IMR-90 (cell line): Measurements from ENCODE around the gene TMTC2.

ENCODE experiments used
- CTCF ChIP-seq: conservative IDR thresholded peaks from 2 replicates; pipeline ENCODE4 v1.5.1; 2012; ENCODE audit warnings: mild to moderate bottlenecking, low read depth, low read length, improper control_type of control experiment
- POLR2A ChIP-seq: IDR thresholded peaks from 2 replicates; pipeline ENCODE4 v1.6.1; 2012; ENCODE audit warnings: mild to moderate bottlenecking, low read depth, low read length
- RAD21 ChIP-seq: IDR thresholded peaks from 2 replicates; pipeline ENCODE4 v1.6.1; 2012; ENCODE audit warnings: low read length, improper control_type of control experiment
- SMC3 ChIP-seq: fragments of 150-350 bp; IDR thresholded peaks from 2 replicates; pipeline ENCODE4 v1.6.1; 2016; ENCODE audit warnings: low read depth, mild to moderate bottlenecking, antibody characterized with exemption, low read length, moderate library complexity
- USF2 ChIP-seq: fragments of 150-350 bp; IDR thresholded peaks from 2 replicates; pipeline ENCODE4 v1.6.1; 2017; ENCODE audit warnings: mild to moderate bottlenecking, antibody characterized with exemption, low read length, low read depth

- no peak for TF ChIP-seq RAD21
- no peak for TF ChIP-seq CTCF
- TF ChIP-seq POLR2A: no peak
- no peak for TF ChIP-seq SMC3
- TF ChIP-seq USF2: no peak
Observed at GRCh38 chr12:82740129-82741000, 53.7 kb downstream of the TMTC2 start.
